OCI-LY1 (cell line): ENCODE measurements around the gene HORMAD1.

Experiments used
- H2AFZ ChIP-seq: fragments of 200-600 bp; sonication (generic), shearing (Covaris generic); 2 replicates; pipeline ENCODE4 v1.6.0; 2014; ENCODE audit warnings: antibody characterized with exemption, mild to moderate bottlenecking, low read length
- H3F3A ChIP-seq: fragments of 200-600 bp; sonication (generic), shearing (Covaris generic); 2 replicates; pipeline ENCODE4 v1.6.0; 2014; ENCODE audit warnings: mild to moderate bottlenecking, antibody characterized with exemption, low read length, moderate library complexity; ENCODE audit not compliant: insufficient read depth
- H3K27ac ChIP-seq: fragments of 200-600 bp; sonication (generic); 2 replicates; pipeline ENCODE4 v1.5.1; 2014; ENCODE audit warnings: low read length, mixed run types, mild to moderate bottlenecking, low read depth; ENCODE audit not compliant: poor library complexity, severe bottlenecking
- H3K27me3 ChIP-seq: fragments of 200-600 bp; sonication (generic); 2 replicates; pipeline ENCODE4 v1.6.0; 2014; ENCODE audit warnings: antibody characterized with exemption, mild to moderate bottlenecking, low read length, moderate library complexity; ENCODE audit not compliant: insufficient read depth
- H3K36me3 ChIP-seq: fragments of 200-600 bp; sonication (generic); 2 replicates; pipeline ENCODE4 v1.6.1; 2014; ENCODE audit warnings: mild to moderate bottlenecking, antibody characterized with exemption, low read length, moderate library complexity, mixed read lengths; ENCODE audit not compliant: insufficient read depth
- H3K4me1 ChIP-seq: fragments of 200-600 bp; sonication (generic); 2 replicates; pipeline ENCODE4 v1.5.1; 2014; ENCODE audit warnings: mild to moderate bottlenecking, low read length, moderate library complexity; ENCODE audit not compliant: insufficient read depth, severe bottlenecking
- H3K4me2 ChIP-seq: fragments of 200-600 bp; sonication (generic), shearing (Covaris generic); 2 replicates; pipeline ENCODE4 v1.6.1; 2014; ENCODE audit warnings: low read length
- H3K4me3 ChIP-seq: fragments of 200-600 bp; sonication (generic); 2 replicates; pipeline ENCODE4 v1.5.1; 2014; ENCODE audit warnings: low read length, low read depth, mild to moderate bottlenecking, mixed read lengths; ENCODE audit not compliant: poor library complexity, severe bottlenecking
- H3K79me2 ChIP-seq: fragments of 200-600 bp; shearing (Covaris generic); 2 replicates; pipeline ENCODE4 v1.6.1; 2016; ENCODE audit warnings: mixed run types, low read length, mixed read lengths; ENCODE audit not compliant: insufficient read depth
- H3K9ac ChIP-seq: fragments of 200-600 bp; sonication (generic), shearing (Covaris generic); 2 replicates; pipeline ENCODE4 v1.6.1; 2014; ENCODE audit warnings: mild to moderate bottlenecking, low read length, mixed read lengths
- H3K9me2 ChIP-seq: fragments of 200-600 bp; sonication (generic), shearing (Covaris generic); 2 replicates; pipeline ENCODE4 v1.6.1; 2014; ENCODE audit warnings: low read depth, mild to moderate bottlenecking, low read length, mixed read lengths
- H3K9me3 ChIP-seq: fragments of 200-600 bp; shearing (Covaris generic); 2 replicates; pipeline ENCODE4 v1.6.1; 2014; ENCODE audit warnings: low read length, mixed read lengths
- H4K20me1 ChIP-seq: fragments of 200-600 bp; sonication (generic), shearing (Covaris generic); 2 replicates; pipeline ENCODE4 v1.6.0; 2016; ENCODE audit warnings: mild to moderate bottlenecking, low read length; ENCODE audit not compliant: insufficient read depth
- EZH2 ChIP-seq: fragments of 200-600 bp; sonication (generic), shearing (Covaris generic); IDR thresholded peaks from 2 replicates; pipeline ENCODE4 v1.8.0; 2017; ENCODE audit warnings: borderline replicate concordance, mixed run types, mild to moderate bottlenecking, antibody characterized with exemption, low read length, moderate library complexity, mixed read lengths
- TF ChIP-seq, protein P1 (sequence below): fragments of 200-600 bp; sonication (generic), shearing (Covaris generic); IDR thresholded peaks from 2 replicates; pipeline ENCODE4 v1.5.1; 2017; ENCODE audit warnings: mild to moderate bottlenecking, antibody characterized with exemption, low read length, moderate library complexity, mixed read lengths

The HORMAD1 gene

DNA sequence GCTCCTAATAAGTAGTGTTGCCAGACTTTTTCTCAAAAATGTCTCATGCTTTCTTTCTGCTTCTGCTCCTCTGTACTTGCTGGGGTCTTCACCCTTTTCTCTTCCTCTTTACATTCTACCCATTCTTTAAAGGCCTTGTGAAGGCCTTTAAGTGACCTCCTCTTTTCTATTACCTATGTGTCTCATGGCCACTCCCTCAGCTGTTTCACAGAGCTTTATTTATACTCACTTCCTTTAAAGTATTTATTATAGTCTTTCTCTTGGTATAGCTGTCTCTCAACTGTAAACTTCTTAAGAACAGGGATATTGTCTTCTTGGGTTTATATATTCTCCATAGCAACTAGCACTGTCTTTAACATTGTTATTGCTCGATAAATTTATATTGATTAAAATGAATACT, 24.5 kb downstream of the HORMAD1 start:
- peak overlapping the region; percentile 60 for H3K9ac ChIP-seq
- H3K27me3 ChIP-seq = no peaks in the 10 kb centered on the region
- peaks cover 10% of the 10 kb centered on the region for H3K79me2 ChIP-seq
- peak overlapping the region; percentile 77 for H3K4me3 ChIP-seq
- H3K9me2 ChIP-seq = no peaks in the 10 kb centered on the region
- H3K27ac ChIP-seq = peak overlapping the region; percentile 30
- H3K9me3 ChIP-seq = no peaks in the 10 kb centered on the region
- peak overlapping the region; percentile 86 for H3K4me2 ChIP-seq
- peaks cover 40% of the 10 kb centered on the region for H3K36me3 ChIP-seq
- H2AFZ ChIP-seq = no peak overlapping the region
- H3K4me1 ChIP-seq = peaks cover 24% of the 10 kb centered on the region
- H4K20me1 ChIP-seq = no peaks in the 10 kb centered on the region
- H3F3A ChIP-seq = no peaks in the 10 kb centered on the region
- TF ChIP-seq, protein P1, sequence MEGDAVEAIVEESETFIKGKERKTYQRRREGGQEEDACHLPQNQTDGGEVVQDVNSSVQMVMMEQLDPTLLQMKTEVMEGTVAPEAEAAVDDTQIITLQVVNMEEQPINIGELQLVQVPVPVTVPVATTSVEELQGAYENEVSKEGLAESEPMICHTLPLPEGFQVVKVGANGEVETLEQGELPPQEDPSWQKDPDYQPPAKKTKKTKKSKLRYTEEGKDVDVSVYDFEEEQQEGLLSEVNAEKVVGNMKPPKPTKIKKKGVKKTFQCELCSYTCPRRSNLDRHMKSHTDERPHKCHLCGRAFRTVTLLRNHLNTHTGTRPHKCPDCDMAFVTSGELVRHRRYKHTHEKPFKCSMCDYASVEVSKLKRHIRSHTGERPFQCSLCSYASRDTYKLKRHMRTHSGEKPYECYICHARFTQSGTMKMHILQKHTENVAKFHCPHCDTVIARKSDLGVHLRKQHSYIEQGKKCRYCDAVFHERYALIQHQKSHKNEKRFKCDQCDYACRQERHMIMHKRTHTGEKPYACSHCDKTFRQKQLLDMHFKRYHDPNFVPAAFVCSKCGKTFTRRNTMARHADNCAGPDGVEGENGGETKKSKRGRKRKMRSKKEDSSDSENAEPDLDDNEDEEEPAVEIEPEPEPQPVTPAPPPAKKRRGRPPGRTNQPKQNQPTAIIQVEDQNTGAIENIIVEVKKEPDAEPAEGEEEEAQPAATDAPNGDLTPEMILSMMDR = no peak
- no peak for TF ChIP-seq EZH2

DNA sequence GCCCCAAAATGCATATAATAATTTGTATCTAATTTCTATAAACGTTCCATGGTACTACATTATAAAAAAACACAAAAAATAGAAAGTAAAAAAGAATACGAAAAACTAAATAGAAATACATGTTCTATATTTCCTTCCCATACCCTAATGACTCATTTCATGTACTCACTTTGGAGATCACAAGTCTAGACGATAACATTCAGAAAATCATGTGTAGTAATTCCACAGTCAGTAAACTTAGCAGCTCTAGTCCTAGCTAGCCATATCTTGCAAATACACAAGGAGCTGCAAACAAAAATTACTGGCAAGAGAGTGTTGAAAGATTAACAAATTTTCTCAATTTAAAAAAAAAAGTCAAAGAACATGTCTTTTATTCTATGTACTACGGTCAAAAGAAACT, 25.1 kb downstream of the HORMAD1 start:
- H3K36me3 ChIP-seq = peaks cover 41% of the 10 kb centered on the region
- H3K4me3 ChIP-seq = peak overlapping the region; percentile 28
- no peaks in the 10 kb centered on the region for H3K9me3 ChIP-seq
- no peaks in the 10 kb centered on the region for H3K9me2 ChIP-seq
- H3F3A ChIP-seq = no peaks in the 10 kb centered on the region
- H3K4me1 ChIP-seq = peaks cover 24% of the 10 kb centered on the region
- no peaks in the 10 kb centered on the region for H4K20me1 ChIP-seq
- peak overlapping the region; percentile 56 for H3K4me2 ChIP-seq
- H2AFZ ChIP-seq = no peak overlapping the region
- H3K27ac ChIP-seq = no peak overlapping the region
- peaks cover 10% of the 10 kb centered on the region for H3K79me2 ChIP-seq
- no peaks in the 10 kb centered on the region for H3K27me3 ChIP-seq
- no peak overlapping the region for H3K9ac ChIP-seq
- no peak for TF ChIP-seq EZH2
- TF ChIP-seq, protein P1 = no peak

DNA sequence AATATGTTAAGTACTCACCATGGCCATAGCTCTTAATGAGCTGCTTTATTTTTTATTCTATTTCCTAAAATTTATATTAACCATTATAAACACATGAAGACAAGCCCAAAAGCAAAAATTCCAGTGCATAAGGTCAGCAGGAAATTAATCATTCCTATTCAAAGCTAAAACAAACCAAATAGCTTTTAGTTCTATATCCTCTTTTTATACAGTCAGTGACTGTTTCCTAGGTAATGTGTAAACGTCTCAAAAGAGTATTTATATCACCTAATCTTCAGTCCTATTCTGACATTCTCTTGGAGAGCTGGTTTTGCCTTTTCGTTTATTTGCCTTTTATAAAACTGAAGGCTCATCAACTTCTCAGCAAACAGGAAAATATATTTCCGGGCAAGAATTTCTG, 28.0 kb downstream of the HORMAD1 start:
- no peak for TF ChIP-seq EZH2
- TF ChIP-seq, protein P1 = no peak
- H4K20me1 ChIP-seq = no peaks in the 10 kb centered on the region
- H3F3A ChIP-seq = no peaks in the 10 kb centered on the region
- no peak overlapping the region for H2AFZ ChIP-seq
- H3K9me2 ChIP-seq = no peaks in the 10 kb centered on the region
- H3K36me3 ChIP-seq = peaks cover 63% of the 10 kb centered on the region
- no peak overlapping the region for H3K27ac ChIP-seq
- no peak overlapping the region for H3K9ac ChIP-seq
- H3K79me2 ChIP-seq = peaks cover 10% of the 10 kb centered on the region
- no peaks in the 10 kb centered on the region for H3K27me3 ChIP-seq
- H3K4me2 ChIP-seq = no peak overlapping the region
- peaks cover 15% of the 10 kb centered on the region for H3K4me1 ChIP-seq
- H3K4me3 ChIP-seq = no peak overlapping the region
- no peaks in the 10 kb centered on the region for H3K9me3 ChIP-seq
